HEK293 (cell line): ENCODE measurements around the gene NAA80.

Source experiments
- CTCF ChIA-PET: fragments of 350-600 bp; formaldehyde crosslinking; extraction: SDS; loops from one replicate; lab custom pipeline; 2021; ENCODE audit warnings: antibody characterized with exemption; lab: Yijun Ruan, JAX
- POLR2A ChIA-PET: fragments of 300-600 bp; formaldehyde crosslinking; extraction: SDS; loops from one replicate; lab custom pipeline; 2020; ENCODE audit warnings: antibody characterized with exemption, inconsistent platforms; lab: Yijun Ruan, JAX
- H3K27ac ChIP-seq: fragments of 200-500 bp; sonication (Bioruptor generic); 2 replicates; pipeline ENCODE4 v1.5.1; 2014; ENCODE audit warnings: low read depth, low read length, control low read depth, inconsistent platforms; ENCODE audit errors: extremely low read depth
- H3K36me3 ChIP-seq, 2 experiments: fragments of 200-500 bp in 1 of 2; sonication (Bioruptor generic) in 1 of 2; 1 replicate in 1 of 2; 2 replicates in 1 of 2; pipeline ENCODE4 v1.5.1; 2014 to 2017; ENCODE audit warnings: inconsistent platforms in 2 of 2, low read length in 2 of 2; ENCODE audit not compliant: control insufficient read depth in 2 of 2, insufficient read depth in 1 of 2
- H3K4me1 ChIP-seq: fragments of 200-500 bp; sonication (Bioruptor generic); 2 replicates; pipeline ENCODE4 v1.5.1; 2014; ENCODE audit warnings: mild to moderate bottlenecking, low read length, inconsistent platforms; ENCODE audit not compliant: control insufficient read depth, insufficient read depth
- H3K4me3 ChIP-seq: 2 replicates; pipeline ENCODE4 v1.5.1; 2011; ENCODE audit warnings: low read depth, mild to moderate bottlenecking, control low read depth, low read length, moderate library complexity
- H3K9me3 ChIP-seq: fragments of 200-500 bp; sonication (Bioruptor generic); 2 replicates; pipeline ENCODE4 v1.5.1; 2014; ENCODE audit warnings: low read depth, low read length, inconsistent platforms; ENCODE audit not compliant: control insufficient read depth, insufficient read depth
- BCL6B ChIP-seq: fragments of 450-650 bp; formaldehyde crosslinking; IDR thresholded peaks from 2 replicates; pipeline ENCODE4 v1.5.1; 2017; ENCODE audit warnings: missing biosample characterization, missing genetic modification characterization
- GLIS1 ChIP-seq: fragments of 450-650 bp; formaldehyde crosslinking; IDR thresholded peaks from 2 replicates; pipeline ENCODE4 v1.5.1; 2016; ENCODE audit warnings: missing biosample characterization, missing genetic modification characterization
- KLF7 ChIP-seq: fragments of 450-650 bp; formaldehyde crosslinking; IDR thresholded peaks from 2 replicates; pipeline ENCODE4 v1.5.1; 2016; ENCODE audit warnings: missing biosample characterization, missing genetic modification characterization, borderline replicate concordance
- RBAK ChIP-seq: fragments of 450-650 bp; formaldehyde crosslinking; IDR thresholded peaks from 2 replicates; pipeline ENCODE4 v1.5.1; 2016; ENCODE audit warnings: missing biosample characterization, missing genetic modification characterization
- REPIN1 ChIP-seq: fragments of 450-650 bp; formaldehyde crosslinking; IDR thresholded peaks from 2 replicates; pipeline ENCODE4 v1.5.1; 2017; ENCODE audit warnings: missing biosample characterization, missing genetic modification characterization, low read depth
- SP7 ChIP-seq: fragments of 450-650 bp; formaldehyde crosslinking; IDR thresholded peaks from 2 replicates; pipeline ENCODE4 v1.5.1; 2016; ENCODE audit warnings: missing biosample characterization, missing genetic modification characterization
- ZBTB8A ChIP-seq: fragments of 450-650 bp; formaldehyde crosslinking; IDR thresholded peaks from 2 replicates; pipeline ENCODE4 v1.5.1; 2016; ENCODE audit warnings: missing biosample characterization, missing genetic modification characterization
- ZNF112 ChIP-seq: fragments of 450-650 bp; formaldehyde crosslinking; IDR thresholded peaks from 2 replicates; pipeline ENCODE4 v1.5.0; 2017; ENCODE audit warnings: missing biosample characterization, missing genetic modification characterization
- ZNF175 ChIP-seq: fragments of 450-650 bp; formaldehyde crosslinking; IDR thresholded peaks from 2 replicates; pipeline ENCODE4 v1.5.1; 2016; ENCODE audit warnings: missing biosample characterization, missing genetic modification characterization
- ZNF391 ChIP-seq: fragments of 450-650 bp; formaldehyde crosslinking; IDR thresholded peaks from 2 replicates; pipeline ENCODE4 v1.5.1; 2016; ENCODE audit warnings: low read depth, missing biosample characterization, missing genetic modification characterization, borderline replicate concordance
- ZNF398 ChIP-seq: fragments of 450-650 bp; formaldehyde crosslinking; IDR thresholded peaks from 2 replicates; pipeline ENCODE4 v1.5.1; 2017; ENCODE audit warnings: missing biosample characterization, missing genetic modification characterization
- ZNF423 ChIP-seq: fragments of 450-650 bp; formaldehyde crosslinking; IDR thresholded peaks from 2 replicates; pipeline ENCODE4 v1.5.1; 2016; ENCODE audit warnings: missing biosample characterization, missing genetic modification characterization
- ZNF488 ChIP-seq: fragments of 450-650 bp; formaldehyde crosslinking; IDR thresholded peaks from 2 replicates; pipeline ENCODE4 v1.5.1; 2016; ENCODE audit warnings: missing biosample characterization, missing genetic modification characterization
- ZNF639 ChIP-seq: fragments of 450-650 bp; formaldehyde crosslinking; IDR thresholded peaks from 2 replicates; pipeline ENCODE4 v1.5.1; 2016; ENCODE audit warnings: missing biosample characterization, missing genetic modification characterization
- ZNF707 ChIP-seq: fragments of 450-650 bp; formaldehyde crosslinking; IDR thresholded peaks from 2 replicates; pipeline ENCODE4 v1.5.1; 2016; ENCODE audit warnings: missing biosample characterization, missing genetic modification characterization
- ZNF776 ChIP-seq: fragments of 450-650 bp; formaldehyde crosslinking; IDR thresholded peaks from 2 replicates; pipeline ENCODE4 v1.5.0; 2017; ENCODE audit warnings: missing biosample characterization, missing genetic modification characterization, borderline replicate concordance

The NAA80 gene

GRCh38 chr3:50296721-50297383, 2.4 kb downstream of the NAA80 start (continued):
- TF ChIP-seq ZNF398 (tag by site-specific recombination) (no peak), ZNF175 (tag by site-specific recombination) (no peak), BCL6B (no peak), KLF7 (tag by site-specific recombination) (no peak)
- TF ChIP-seq, all 188 proteins: peak for 0

GRCh38 chr3:50295553-50296431, 3.4 kb downstream of the NAA80 start:
- ChIA-PET POLR2A (interaction anchor here (0.7 to 2.0 kb wide), 3 partner anchors 26 to 41 kb away, joined by 3 to 7 read pairs (median 4); partner anchors contain the start of genes HYAL2 and TUSC2), CTCF (no interaction called here)
- H3K4me1 ChIP-seq: no peaks in the 10 kb centered on the region

GRCh38 chr3:50294492-50295403, 4.5 kb downstream of the NAA80 start:
- POLR2A ChIA-PET: interaction anchor here (0.7 to 2.0 kb wide), 3 partner anchors 27 to 42 kb away, joined by 3 to 7 read pairs (median 4); partner anchors contain the start of genes HYAL2 and TUSC2
- no peaks in the 10 kb centered on the region for H3K4me1 ChIP-seq
- CTCF ChIA-PET: interaction anchor here (0.6 kb wide), 1 partner anchor 27 kb away, joined by 3 read pairs; no protein-coding TSS in a partner anchor
- H3K36me3 ChIP-seq: peaks cover 0 to 14% of the 10 kb centered on the region in 2 experiments; a peak in 1 of 3 replicates
- TF ChIP-seq ZNF488 (tag by site-specific recombination) (no peak), ZNF707 (no peak), ZBTB8A (tag by site-specific recombination) (no peak), SP7 (no peak), ZNF776 (tag by site-specific recombination) (no peak), ZNF391 (tag by site-specific recombination) (no peak), REPIN1 (no peak), RBAK (tag by site-specific recombination) (no peak)
- no peaks in the 10 kb centered on the region for H3K9me3 ChIP-seq
- no peak overlapping the region for H3K27ac ChIP-seq
- H3K4me3 ChIP-seq: no peak overlapping the region

More at GRCh38 chr3:50295553-50296431, 3.4 kb downstream of the NAA80 start:
- Histone ChIP-seq H3K4me3 (no peak overlapping the region), H3K36me3 (peaks cover 0 to 4% of the 10 kb centered on the region in 2 experiments; a peak in 1 of 3 replicates), H3K9me3 (no peaks in the 10 kb centered on the region), H3K27ac (no peak overlapping the region)
- peak; percentile 48; the same call in 1 of the 2 replicates for TF ChIP-seq GLIS1 (tag by site-specific recombination)
- TF ChIP-seq ZNF112 (tag by site-specific recombination): no peak
- TF ChIP-seq ZNF423: no peak
- TF ChIP-seq ZNF639 (tag by site-specific recombination): no peak
